ENCODE results near the gene EPAS1. TPM values are rescaled to one million over a fixed set of nuclear protein-coding genes. Genes with fewer than 3 reads are reported as not detected.

The EPAS1 gene
- total RNA-seq, 1 donor from 2014 or later: 205 TPM

GRCh38 chr2:46381263-46381849 lies 84.1 kb downstream of the EPAS1 start:
- no peak for TF ChIP-seq CTCF (IDR thresholded peaks at IDR 0.05; ENCODE audit: borderline replicate concordance)
- Histone ChIP-seq H3K27ac (replicated peaks) (peak overlapping the region; percentile 30), H3K4me1 (peaks cover 66% of the 10 kb centered on the region), H3K9me3 (replicated peaks) (no peaks in the 10 kb centered on the region), H3K36me3 (peaks cover 100% of the 10 kb centered on the region), H3K4me3 (no peak overlapping the region), H3K27me3 (ENCODE audit: low read depth) (no peaks in the 10 kb centered on the region)
- DNase-seq: no peak
- intact Hi-C loops (cut with micrococcal nuclease): no loop called here

GRCh38 chr2:46381871-46382270 lies 84.7 kb downstream of the EPAS1 start:
- H3K36me3 ChIP-seq: peaks cover 100% of the 10 kb centered on the region
- H3K4me1 ChIP-seq: peaks cover 66% of the 10 kb centered on the region

GRCh38 chr2:46382331-46383112 lies 85.3 kb downstream of the EPAS1 start:
- Histone ChIP-seq H3K9me3 (replicated peaks) (no peaks in the 10 kb centered on the region), H3K4me3 (no peak overlapping the region), H3K36me3 (peaks cover 100% of the 10 kb centered on the region), H3K27ac (replicated peaks) (peak overlapping the region; percentile 15), H3K27me3 (ENCODE audit: low read depth) (no peaks in the 10 kb centered on the region), H3K4me1 (peaks cover 59% of the 10 kb centered on the region)
- DNase-seq: no peak
- no peak for TF ChIP-seq CTCF (IDR thresholded peaks at IDR 0.05; ENCODE audit: borderline replicate concordance)
- intact Hi-C loops (cut with micrococcal nuclease): no loop called here

More at GRCh38 chr2:46381871-46382270, 84.7 kb downstream of the EPAS1 start:
- no peaks in the 10 kb centered on the region for H3K27me3 ChIP-seq (ENCODE audit: low read depth)
- no peak for TF ChIP-seq CTCF (IDR thresholded peaks at IDR 0.05; ENCODE audit: borderline replicate concordance)
- no peak for DNase-seq
- no peaks in the 10 kb centered on the region for H3K9me3 ChIP-seq (replicated peaks)
- peak overlapping the region; percentile 30 for H3K27ac ChIP-seq (replicated peaks)
- intact Hi-C loops (cut with micrococcal nuclease): no loop called here
- no peak overlapping the region for H3K4me3 ChIP-seq

- H3K36me3 ChIP-seq: peaks cover 96% of the 10 kb centered on the region
- H3K27me3 ChIP-seq (ENCODE audit: low read depth): no peaks in the 10 kb centered on the region
- intact Hi-C loops (cut with micrococcal nuclease): no loop called here
- no peak for TF ChIP-seq CTCF (IDR thresholded peaks at IDR 0.05; ENCODE audit: borderline replicate concordance)
- H3K27ac ChIP-seq (replicated peaks): no peak overlapping the region
- no peak overlapping the region for H3K4me3 ChIP-seq
- DNase-seq: no peak
- H3K9me3 ChIP-seq (replicated peaks): no peaks in the 10 kb centered on the region
- H3K4me1 ChIP-seq: peaks cover 54% of the 10 kb centered on the region
Observed at GRCh38 chr2:46383113-46383395, 85.8 kb downstream of the EPAS1 start.

GRCh38 chr2:46383784-46384456 lies 86.7 kb downstream of the EPAS1 start:
- Histone ChIP-seq H3K4me1 (peaks cover 45% of the 10 kb centered on the region), H3K4me3 (no peak overlapping the region), H3K27ac (replicated peaks) (no peak overlapping the region), H3K36me3 (peaks cover 87% of the 10 kb centered on the region), H3K9me3 (replicated peaks) (no peaks in the 10 kb centered on the region), H3K27me3 (ENCODE audit: low read depth) (no peaks in the 10 kb centered on the region)
- intact Hi-C loops (cut with micrococcal nuclease): no loop called here
- TF ChIP-seq CTCF (IDR thresholded peaks at IDR 0.05; ENCODE audit: borderline replicate concordance): no peak
- no peak for DNase-seq

Data from left ventricle myocardium inferior (tissue), 1 donor.